Liver (tissue), 9 donors: ENCODE measurements around the gene EGLN2. TPM values are rescaled to one million over a fixed set of nuclear protein-coding genes. Genes with fewer than 3 reads are reported as not detected.
A peak's percentile ranks its signal among the peaks of the same experiment; 100 is the strongest.

Experiments
- DNase-seq: peaks from one replicate; pipeline ENCODE4 v3.0.0-alpha.2; 2017; ENCODE audit warnings: low spot score
- H3K27ac ChIP-seq, 2 donors: one replicate each; pipeline ENCODE4 v1.7.0; 2013; ENCODE audit warnings: inconsistent platforms in 2 of 2, low read length in 2 of 2, control low read depth in 1 of 2, low read depth in 1 of 2, mild to moderate bottlenecking in 1 of 2
- H3K27me3 ChIP-seq, 4 donors: one replicate each; pipeline versions ENCODE4 v1.6.1 to v1.7.0; 2013; ENCODE audit warnings: low read length in 3 of 4, inconsistent platforms in 1 of 4, mild to moderate bottlenecking in 1 of 4, moderate library complexity in 1 of 4; ENCODE audit not compliant: control insufficient read depth in 4 of 4, insufficient read depth in 4 of 4
- H3K36me3 ChIP-seq, 4 donors: one replicate each; pipeline versions ENCODE4 v1.6.1 to v1.7.0; 2013; ENCODE audit warnings: low read length in 3 of 4, mild to moderate bottlenecking in 3 of 4, low read depth in 1 of 4, moderate library complexity in 1 of 4; ENCODE audit not compliant: control insufficient read depth in 4 of 4, insufficient read depth in 3 of 4
- H3K4me1 ChIP-seq, 4 donors: one replicate each; pipeline versions ENCODE4 v1.6.1 to v1.7.0; 2013; ENCODE audit warnings: low read length in 3 of 4, mild to moderate bottlenecking in 3 of 4, moderate library complexity in 1 of 4; ENCODE audit not compliant: control insufficient read depth in 4 of 4, insufficient read depth in 4 of 4
- H3K4me3 ChIP-seq, 3 donors: one replicate each; pipeline versions ENCODE4 v1.6.1 to v1.7.0; 2013; ENCODE audit warnings: low read length in 3 of 3, control low read depth in 1 of 3, low read depth in 1 of 3, mild to moderate bottlenecking in 1 of 3
- H3K9ac ChIP-seq, 2 donors: one replicate each; pipeline ENCODE4 v1.7.0; 2013; ENCODE audit warnings: low read length in 2 of 2, mild to moderate bottlenecking in 2 of 2, moderate library complexity in 2 of 2, control low read depth in 1 of 2, low read depth in 1 of 2
- H3K9me3 ChIP-seq, 4 donors: one replicate each; pipeline versions ENCODE4 v1.6.1 to v1.7.0; 2013; ENCODE audit warnings: low read length in 3 of 4; ENCODE audit not compliant: control insufficient read depth in 4 of 4
- ATF3 ChIP-seq: IDR thresholded peaks from 2 replicates; pipeline ENCODE4 v1.6.1; 2016; ENCODE audit warnings: antibody characterized with exemption
- EGR1 ChIP-seq, 2 donors: IDR thresholded peaks; 2 replicates each; pipeline ENCODE4 v1.6.1; 2016 to 2018; ENCODE audit warnings: antibody characterized with exemption in 2 of 2, low read depth in 2 of 2
- FOXA2 ChIP-seq: IDR thresholded peaks from 2 replicates; pipeline ENCODE4 v1.6.1; 2016; ENCODE audit warnings: antibody characterized with exemption
- HNF4A ChIP-seq, 2 donors: conservative IDR thresholded peaks; 2 replicates each; pipeline ENCODE4 v1.6.1; 2016; ENCODE audit warnings: antibody characterized with exemption in 2 of 2, mild to moderate bottlenecking in 2 of 2
- NR2F2 ChIP-seq: IDR thresholded peaks from 2 replicates; pipeline ENCODE4 v1.6.1; 2016; ENCODE audit warnings: antibody characterized with exemption
- RAD21 ChIP-seq, 2 donors: IDR thresholded peaks; 2 replicates each; pipeline ENCODE4 v1.6.1; 2016; ENCODE audit warnings: antibody characterized with exemption in 2 of 2, mild to moderate bottlenecking in 2 of 2
- REST ChIP-seq: IDR thresholded peaks from 2 replicates; pipeline ENCODE4 v1.6.1; 2016; ENCODE audit warnings: antibody characterized with exemption, mild to moderate bottlenecking
- RXRA ChIP-seq, 2 donors: IDR thresholded peaks; 2 replicates each; pipeline ENCODE4 v1.6.1; 2017 to 2018; ENCODE audit warnings: antibody characterized with exemption in 2 of 2, mild to moderate bottlenecking in 1 of 2
- TAF1 ChIP-seq: conservative IDR thresholded peaks from 2 replicates; pipeline ENCODE4 v1.6.1; 2016; ENCODE audit warnings: antibody characterized with exemption, mild to moderate bottlenecking
- YY1 ChIP-seq: IDR thresholded peaks from 2 replicates; pipeline ENCODE4 v1.6.1; 2016; ENCODE audit warnings: antibody characterized with exemption, mild to moderate bottlenecking
- whole genome bisulfite sequencing: extraction: QIAGEN DNeasy Blood & Tissue Kit; methylation state at CpG from one replicate; pipeline ENCODE4 v1.1.7; 2013; 5-methylcytosine and 5-hydroxymethylcytosine counted together
- polyA plus RNA-seq, 2 donors: library from polyadenylated mRNA; stranded (reverse) in 1 of 2; unstranded in 1 of 2; fragments of 200-250 nt in 1 of 2; fragments of >200 nt in 1 of 2; fragmentation: Nextera tagmentation in 1 of 2; extraction: Ambion mirVana in 1 of 2; gene quantifications; one replicate each; pipeline versions ENCODE4 v1.2.1 to v1.2.3, GENCODE V29; 2013 to 2015
- total RNA-seq, 2 donors: library from RNA; depleted of rRNA; stranded (reverse); fragments of >200 nt; gene quantifications; one replicate each; pipeline ENCODE4 v1.2.3, GENCODE V29; 2014
- TF ChIP-seq, protein P1 (sequence below): IDR thresholded peaks from 2 replicates; pipeline ENCODE4 v1.6.1; 2016; ENCODE audit warnings: antibody characterized with exemption
- donor health status: healthy.
- donor health status: healthy.
- donor health status: healthy.
- donor health status: healthy.
- donor health status: healthy.

The EGLN2 gene
- total and polyA plus RNA-seq, 4 donors, result 34.8 to 56.3 (median 47.7) TPM

DNA sequence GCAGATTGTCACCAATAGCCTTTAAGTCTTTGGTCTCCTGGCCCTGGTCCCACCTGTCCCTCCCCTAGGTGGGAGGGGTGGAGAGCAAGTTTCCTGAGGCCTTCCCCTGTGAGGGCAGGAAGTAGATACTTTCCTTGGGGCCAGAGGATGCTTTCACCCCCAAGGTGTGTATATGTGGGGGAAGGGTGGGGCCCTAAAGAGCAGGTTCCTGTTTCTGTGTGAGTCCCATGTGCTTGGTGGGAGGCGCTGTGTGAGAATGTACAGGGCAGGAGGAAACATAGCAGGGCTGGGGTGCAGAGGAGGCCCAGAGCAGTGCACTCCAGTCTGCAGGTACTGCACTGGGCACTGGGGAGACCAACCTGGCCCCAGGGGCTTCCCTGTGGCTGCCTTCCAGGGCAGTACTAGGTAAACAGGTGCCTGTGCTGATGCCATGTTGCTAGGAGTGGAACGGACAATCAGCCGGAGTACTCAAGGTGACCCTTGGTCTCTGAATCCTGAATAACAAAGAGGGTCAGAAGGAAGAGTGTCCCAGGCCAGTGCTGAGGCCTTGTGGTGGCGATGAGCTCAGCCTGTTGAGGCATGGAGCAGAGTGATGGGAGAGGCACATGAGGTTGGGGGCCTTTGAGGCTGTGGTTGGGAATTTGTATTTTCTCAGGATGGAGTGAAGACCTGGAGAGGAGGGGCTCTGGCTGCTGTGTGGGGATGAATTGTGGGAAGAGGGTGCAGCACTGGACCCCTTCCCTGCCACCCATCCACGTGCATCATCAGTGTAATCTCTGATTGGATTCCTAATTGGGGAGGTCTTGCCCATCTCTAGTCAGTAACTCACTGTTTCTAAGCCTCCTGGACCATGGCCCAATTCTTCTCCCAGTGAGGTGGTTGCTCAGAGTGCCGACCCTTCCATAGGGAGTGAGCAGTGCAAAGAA, 5.1 kb downstream of the EGLN2 start:
- Histone ChIP-seq H3K36me3 (peaks cover 9 to 15% (median 13%) of the 10 kb centered on the region in 4 donors), H3K4me3 (no peak overlapping the region), H3K27ac (peak overlapping the region; percentile 48 to 82), H3K9me3 (no peaks in the 10 kb centered on the region), H3K4me1 (peaks cover 34 to 74% (median 62%) of the 10 kb centered on the region in 4 donors), H3K27me3 (no peaks in the 10 kb centered on the region), H3K9ac (no peak overlapping the region)
- 53% methylated on average over 6 of the region's 6 CpGs for WGBS
- TF ChIP-seq REST, result no peak
- TF ChIP-seq RXRA (IDR thresholded peaks at IDR 0.05), result peak in 1 of 2 donors; percentile 24
- TF ChIP-seq HNF4A (conservative IDR thresholded peaks at IDR 0.05), result peak in 1 of 2 donors; percentile 11
- peak; percentile 38 for TF ChIP-seq FOXA2
- no peak for TF ChIP-seq ATF3
- TF ChIP-seq, protein P1, sequence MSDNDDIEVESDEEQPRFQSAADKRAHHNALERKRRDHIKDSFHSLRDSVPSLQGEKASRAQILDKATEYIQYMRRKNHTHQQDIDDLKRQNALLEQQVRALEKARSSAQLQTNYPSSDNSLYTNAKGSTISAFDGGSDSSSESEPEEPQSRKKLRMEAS, result no peak
- no peak for TF ChIP-seq EGR1 (IDR thresholded peaks at IDR 0.05; ENCODE audit: low read depth in 2 of 2)
- DNase-seq, result no peak

- no peaks in the 10 kb centered on the region for H3K9me3 ChIP-seq
- peaks cover 9 to 19% (median 14%) of the 10 kb centered on the region in 4 donors for H3K36me3 ChIP-seq
- H3K9ac ChIP-seq, result no peak overlapping the region
- 16% methylated on average over 7 of the region's 7 CpGs for WGBS
- TF ChIP-seq FOXA2, result no peak
- TF ChIP-seq YY1, result peak; percentile 87
- TF ChIP-seq NR2F2, result no peak
- peak; percentile 15 to 72 for TF ChIP-seq HNF4A (conservative IDR thresholded peaks at IDR 0.05)
- TF ChIP-seq EGR1 (IDR thresholded peaks at IDR 0.05; ENCODE audit: low read depth in 2 of 2), result no peak
- no peak for TF ChIP-seq ATF3
- TF ChIP-seq TAF1, result no peak
- TF ChIP-seq RAD21 (IDR thresholded peaks at IDR 0.05), result peak in 1 of 2 donors; percentile 22
- TF ChIP-seq RXRA (IDR thresholded peaks at IDR 0.05), result peak; percentile 58 to 85
- H3K27me3 ChIP-seq, result no peaks in the 10 kb centered on the region
- H3K27ac ChIP-seq, result peak overlapping the region; percentile 48 to 82
- H3K4me3 ChIP-seq, result no peak overlapping the region
- DNase-seq, result no peak
- peaks cover 34 to 73% (median 65%) of the 10 kb centered on the region in 4 donors for H3K4me1 ChIP-seq
These were observed 5.8 kb downstream of the EGLN2 start for GRCh38 chr19:40804783-40805242.
